Gastrocnemius medialis (tissue), 4 donors: ENCODE measurements around the gene TRIM43B.

Experiments used
- POLR2A ChIP-seq, 2 donors: fragments of 450-650 bp; IDR thresholded peaks; one replicate each; pipeline ENCODE4 v1.6.1; 2017; ENCODE audit warnings: antibody characterized with exemption in 2 of 2, mild to moderate bottlenecking in 2 of 2, moderate library complexity in 2 of 2
- TF ChIP-seq, protein P1 (sequence below), 5 experiments: fragments of 450-650 bp in 3 of 5; fragments of 200-600 bp in 2 of 5; sonication (generic) in 2 of 5; IDR thresholded peaks in 4 of 5; conservative IDR thresholded peaks in 1 of 5; 1 replicate in 4 of 5; 2 replicates in 1 of 5; pipeline ENCODE4 v1.5.1; 2016 to 2019; ENCODE audit warnings: antibody characterized with exemption in 5 of 5, mild to moderate bottlenecking in 3 of 5, moderate library complexity in 3 of 5

DNA sequence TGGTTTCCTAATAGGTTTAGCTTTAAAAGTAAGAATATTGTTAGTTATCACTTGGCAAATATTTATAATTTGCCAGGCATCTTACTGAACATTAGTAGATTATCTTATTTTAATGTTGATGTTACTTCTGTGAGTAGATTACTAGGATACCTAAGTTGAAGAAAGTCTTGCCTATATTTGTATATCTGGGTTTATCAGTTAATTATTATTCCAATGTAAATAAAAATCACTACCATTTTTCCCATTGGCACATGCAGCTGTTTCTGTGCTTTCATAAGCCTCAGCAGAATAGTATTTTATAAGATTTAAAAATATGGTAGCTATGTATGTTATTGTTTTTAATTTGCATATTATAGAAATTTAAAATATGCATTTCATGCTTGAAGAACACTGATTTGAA, 16.3 kb upstream of the TRIM43B start:
- TF ChIP-seq, protein P1, sequence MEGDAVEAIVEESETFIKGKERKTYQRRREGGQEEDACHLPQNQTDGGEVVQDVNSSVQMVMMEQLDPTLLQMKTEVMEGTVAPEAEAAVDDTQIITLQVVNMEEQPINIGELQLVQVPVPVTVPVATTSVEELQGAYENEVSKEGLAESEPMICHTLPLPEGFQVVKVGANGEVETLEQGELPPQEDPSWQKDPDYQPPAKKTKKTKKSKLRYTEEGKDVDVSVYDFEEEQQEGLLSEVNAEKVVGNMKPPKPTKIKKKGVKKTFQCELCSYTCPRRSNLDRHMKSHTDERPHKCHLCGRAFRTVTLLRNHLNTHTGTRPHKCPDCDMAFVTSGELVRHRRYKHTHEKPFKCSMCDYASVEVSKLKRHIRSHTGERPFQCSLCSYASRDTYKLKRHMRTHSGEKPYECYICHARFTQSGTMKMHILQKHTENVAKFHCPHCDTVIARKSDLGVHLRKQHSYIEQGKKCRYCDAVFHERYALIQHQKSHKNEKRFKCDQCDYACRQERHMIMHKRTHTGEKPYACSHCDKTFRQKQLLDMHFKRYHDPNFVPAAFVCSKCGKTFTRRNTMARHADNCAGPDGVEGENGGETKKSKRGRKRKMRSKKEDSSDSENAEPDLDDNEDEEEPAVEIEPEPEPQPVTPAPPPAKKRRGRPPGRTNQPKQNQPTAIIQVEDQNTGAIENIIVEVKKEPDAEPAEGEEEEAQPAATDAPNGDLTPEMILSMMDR (IDR thresholded peaks at IDR 0.05 in 4 of 5, conservative IDR thresholded peaks at IDR 0.05 in 1 of 5) = no peak
- no peak for TF ChIP-seq POLR2A (IDR thresholded peaks at IDR 0.05)
